ENCODE measurements around the gene TMCC1.

Gene TMCC1

GRCh38 chr3:129864519-129864918 lies 29.0 kb downstream of the TMCC1 start:
- TF ChIP-seq GATA3 (IDR thresholded peaks at IDR 0.05; ENCODE audit: low read depth, low read length) (no peak), GATA2 (IDR thresholded peaks at IDR 0.05; ENCODE audit: low read depth, low read length) (no peak)

GRCh38 chr3:129859272-129859671 lies 34.2 kb downstream of the TMCC1 start:
- no peak for TF ChIP-seq GATA2 (IDR thresholded peaks at IDR 0.05; ENCODE audit: low read depth, low read length)
- no peak for TF ChIP-seq GATA3 (IDR thresholded peaks at IDR 0.05; ENCODE audit: low read depth, low read length)

GRCh38 chr3:129857899-129858298 lies 35.6 kb downstream of the TMCC1 start:
- TF ChIP-seq GATA2 (IDR thresholded peaks at IDR 0.05; ENCODE audit: low read depth, low read length) (no peak), GATA3 (IDR thresholded peaks at IDR 0.05; ENCODE audit: low read depth, low read length) (no peak)

- TF ChIP-seq GATA3 (IDR thresholded peaks at IDR 0.05; ENCODE audit: low read depth, low read length) (no peak), GATA2 (IDR thresholded peaks at IDR 0.05; ENCODE audit: low read depth, low read length) (no peak)
Measured at GRCh38 chr3:129855832-129856419, 37.6 kb downstream of the TMCC1 start.

- no peak for TF ChIP-seq GATA3 (IDR thresholded peaks at IDR 0.05; ENCODE audit: low read depth, low read length)
- no peak for TF ChIP-seq GATA2 (IDR thresholded peaks at IDR 0.05; ENCODE audit: low read depth, low read length)
Measured at GRCh38 chr3:129855170-129855831, 38.2 kb downstream of the TMCC1 start.

GRCh38 chr3:129854460-129854859 lies 39.1 kb downstream of the TMCC1 start:
- TF ChIP-seq GATA2 (IDR thresholded peaks at IDR 0.05; ENCODE audit: low read depth, low read length) (no peak), GATA3 (IDR thresholded peaks at IDR 0.05; ENCODE audit: low read depth, low read length) (no peak)

GRCh38 chr3:129845956-129846355 lies 47.6 kb downstream of the TMCC1 start:
- TF ChIP-seq GATA2 (IDR thresholded peaks at IDR 0.05; ENCODE audit: low read depth, low read length), result no peak
- TF ChIP-seq GATA3 (IDR thresholded peaks at IDR 0.05; ENCODE audit: low read depth, low read length), result no peak

- no peak for TF ChIP-seq GATA2 (IDR thresholded peaks at IDR 0.05; ENCODE audit: low read depth, low read length)
- no peak for TF ChIP-seq GATA3 (IDR thresholded peaks at IDR 0.05; ENCODE audit: low read depth, low read length)
Measured at GRCh38 chr3:129840707-129841360, 52.7 kb downstream of the TMCC1 start.

GRCh38 chr3:129838086-129838485 lies 55.4 kb downstream of the TMCC1 start:
- TF ChIP-seq GATA2 (IDR thresholded peaks at IDR 0.05; ENCODE audit: low read depth, low read length) (no peak), GATA3 (IDR thresholded peaks at IDR 0.05; ENCODE audit: low read depth, low read length) (no peak)

- TF ChIP-seq GATA2 (IDR thresholded peaks at IDR 0.05; ENCODE audit: low read depth, low read length) (no peak), GATA3 (IDR thresholded peaks at IDR 0.05; ENCODE audit: low read depth, low read length) (no peak)
Measured at GRCh38 chr3:129837065-129837642, 56.4 kb downstream of the TMCC1 start.

- TF ChIP-seq GATA2 (IDR thresholded peaks at IDR 0.05; ENCODE audit: low read depth, low read length), result no peak
Measured at GRCh38 chr3:129836381-129837064, 57.0 kb downstream of the TMCC1 start.

GRCh38 chr3:129835198-129835597 lies 58.3 kb downstream of the TMCC1 start:
- TF ChIP-seq GATA3 (IDR thresholded peaks at IDR 0.05; ENCODE audit: low read depth, low read length) (no peak), GATA2 (IDR thresholded peaks at IDR 0.05; ENCODE audit: low read depth, low read length) (no peak)

- TF ChIP-seq GATA3 (IDR thresholded peaks at IDR 0.05; ENCODE audit: low read depth, low read length) (no peak), GATA2 (IDR thresholded peaks at IDR 0.05; ENCODE audit: low read depth, low read length) (no peak)
Measured at GRCh38 chr3:129834580-129834979, 58.9 kb downstream of the TMCC1 start.

- no peak for TF ChIP-seq GATA3 (IDR thresholded peaks at IDR 0.05; ENCODE audit: low read depth, low read length)
- no peak for TF ChIP-seq GATA2 (IDR thresholded peaks at IDR 0.05; ENCODE audit: low read depth, low read length)
Measured at GRCh38 chr3:129831503-129831902, 62.0 kb downstream of the TMCC1 start.

Measured in SH-SY5Y (cell line).